Measurements from ENCODE around the gene TBL1XR1. TPM values are rescaled to one million over a fixed set of nuclear protein-coding genes. Genes with fewer than 3 reads are reported as not detected.

TBL1XR1 gene
- total RNA-seq, 1 experiment from 2014 or later = 175 TPM

- H3T11ph ChIP-seq (ENCODE audit: low read length) = no peak overlapping the region
- H2BK120ac ChIP-seq (ENCODE audit: low read depth, low read length, poor library complexity, severe bottlenecking) = no peak overlapping the region
- no peak overlapping the region for H3K23ac ChIP-seq (ENCODE audit: insufficient read length, low read depth, low read length)
- no peak for TF ChIP-seq CTCF (conservative IDR thresholded peaks at IDR 0.05)
- H3K14ac ChIP-seq (ENCODE audit: insufficient read depth, low read length) = no peak overlapping the region
- no peak overlapping the region for H3K27ac ChIP-seq (ENCODE audit: insufficient read length, low read depth, low read length)
- Mint-ChIP-seq H3K36me3 (ENCODE audit: insufficient read depth in 1 of 3, low read depth in 3 of 3) (peaks cover 0 to 9% (median 4%) of the 10 kb centered on the region in 3 experiments; a peak in 6 of 7 replicates), H3K27ac (no peak overlapping the region; a peak in 1 of 7 replicates), H3K9me3 (peaks cover 6 to 8% of the 10 kb centered on the region in 2 experiments), H3K27me3 (ENCODE audit: low read depth) (no peaks in the 10 kb centered on the region), H3K4me1 (peaks cover 2% of the 10 kb centered on the region in 2 experiments; a peak in 2 of 4 replicates), H3K4me3 (no peak overlapping the region)
- H2AK5ac ChIP-seq (ENCODE audit: insufficient read length, low read length) = no peak overlapping the region
- H3K23me2 ChIP-seq (ENCODE audit: insufficient read length, low read depth, low read length, poor library complexity, severe bottlenecking) = no peaks in the 10 kb centered on the region
- H3K18ac ChIP-seq (ENCODE audit: insufficient read length, low read depth, low read length) = no peak overlapping the region
- H3K9ac ChIP-seq (ENCODE audit: extremely low read depth, insufficient read length, low read length) = no peak overlapping the region
- no peak overlapping the region for H2BK12ac ChIP-seq (ENCODE audit: insufficient read length, low read depth, low read length)
- no peak overlapping the region for H4K91ac ChIP-seq (ENCODE audit: insufficient read length, low read depth, low read length)
- no peak overlapping the region for H4K8ac ChIP-seq (replicated peaks; ENCODE audit: insufficient read length, low read depth, low read length)
- H2BK20ac ChIP-seq (ENCODE audit: low read depth, low read length, poor library complexity, severe bottlenecking) = no peak overlapping the region
- WGBS (ENCODE audit: extremely low coverage, insufficient read length, low lambda C conversion rate) = no CpG with 5 or more reads among the region's 8 CpGs
- H2BK15ac ChIP-seq (ENCODE audit: low read depth, low read length) = no peak overlapping the region
- no peak overlapping the region for H3K56ac ChIP-seq (ENCODE audit: insufficient read length, low read depth, low read length)
- H4K20me1 ChIP-seq (ENCODE audit: control insufficient read depth, insufficient read depth, insufficient read length) = no peaks in the 10 kb centered on the region
- H3K4me2 ChIP-seq (ENCODE audit: insufficient read depth, insufficient read length, low read length) = no peak overlapping the region
- no peaks in the 10 kb centered on the region for H3K79me1 ChIP-seq (ENCODE audit: insufficient read depth, low read depth, low read length, poor library complexity, severe bottlenecking)
- no peaks in the 10 kb centered on the region for H3K27me3 ChIP-seq (ENCODE audit: insufficient read depth, low read length)
- no peak for DNase-seq
- no peaks in the 10 kb centered on the region for H3K9me3 ChIP-seq (ENCODE audit: control insufficient read depth, low read depth, low read length)
- H2BK5ac ChIP-seq (ENCODE audit: insufficient read length, low read length) = no peak overlapping the region
- no peaks in the 10 kb centered on the region for H3K79me2 ChIP-seq (ENCODE audit: insufficient read depth, low read length)
- no peaks in the 10 kb centered on the region; the same call in 1 of the 2 replicates for H3K4me1 ChIP-seq (ENCODE audit: insufficient read depth, low read length)
- H3K4ac ChIP-seq (ENCODE audit: low read depth, low read length) = no peak overlapping the region
- no peak overlapping the region for H4K5ac ChIP-seq (ENCODE audit: insufficient read length, low read depth, low read length)
- no peak overlapping the region for H2AFZ ChIP-seq (ENCODE audit: low read length)
These were observed 209.2 kb downstream of the TBL1XR1 start for GRCh38 chr3:176987901-176988650.

Measured in H9 (cell line).